Cardiac muscle cell (in vitro differentiated cells and primary cell): ENCODE measurements around the gene WFDC12. TPM values are rescaled to one million over a fixed set of nuclear protein-coding genes. Genes with fewer than 3 reads are reported as not detected.
A peak's percentile ranks its signal among the peaks of the same experiment; 100 is the strongest.
"Not testable (repeated sequence)": the region's sequence is repeated elsewhere in the genome, so short reads cannot be mapped to it uniquely, and the experiment has no call there.

Source experiments
- DNase-seq, 2 donors: peaks; one replicate each; pipeline versions ENCODE4 v3.0.0 to v3.0.0-alpha.2; 2010 to 2017; ENCODE audit warnings: low read depth in 1 of 2, low spot score in 1 of 2
- H3K27ac ChIP-seq: fragments of 200-600 bp; sonication (generic); 2 replicates; pipeline ENCODE4 v1.5.1; 2016
- H3K27me3 ChIP-seq: fragments of 200-600 bp; sonication (generic); 2 replicates; pipeline ENCODE4 v1.6.0; 2016; ENCODE audit warnings: control low read depth
- H3K36me3 ChIP-seq: fragments of 200-600 bp; sonication (generic); 2 replicates; pipeline ENCODE4 v1.5.1; 2016; ENCODE audit warnings: control low read depth
- H3K4me1 ChIP-seq: fragments of 200-600 bp; sonication (generic); 2 replicates; pipeline ENCODE4 v1.8.1; 2017; ENCODE audit warnings: low read depth, mild to moderate bottlenecking, mixed run types
- H3K4me3 ChIP-seq: fragments of 200-600 bp; sonication (generic); 2 replicates; pipeline ENCODE4 v1.5.1; 2016; ENCODE audit warnings: mild to moderate bottlenecking
- H3K9me3 ChIP-seq: fragments of 200-600 bp; sonication (generic); 2 replicates; pipeline ENCODE4 v1.5.1; 2017; ENCODE audit warnings: low read depth, mild to moderate bottlenecking, control low read depth
- polyA plus RNA-seq: library from polyadenylated mRNA; unstranded; fragments of >200 nt; fragmentation: Nextera tagmentation; extraction: Ambion mirVana; gene quantifications from 2 replicates; pipeline ENCODE4 v1.2.1, GENCODE V29; 2016
- total RNA-seq: library from RNA; depleted of rRNA; stranded (reverse); fragments of >200 nt; gene quantifications from 2 replicates; pipeline ENCODE4 v1.2.3, GENCODE V29; 2016
- TF ChIP-seq, protein P1 (sequence below): IDR thresholded peaks from 2 replicates; pipeline ENCODE4 v1.5.1; 2012; ENCODE audit warnings: low read depth, mild to moderate bottlenecking, low read length

The WFDC12 gene
- total and polyA plus RNA-seq, 2 experiments from 2014 or later, result not detected

DNA sequence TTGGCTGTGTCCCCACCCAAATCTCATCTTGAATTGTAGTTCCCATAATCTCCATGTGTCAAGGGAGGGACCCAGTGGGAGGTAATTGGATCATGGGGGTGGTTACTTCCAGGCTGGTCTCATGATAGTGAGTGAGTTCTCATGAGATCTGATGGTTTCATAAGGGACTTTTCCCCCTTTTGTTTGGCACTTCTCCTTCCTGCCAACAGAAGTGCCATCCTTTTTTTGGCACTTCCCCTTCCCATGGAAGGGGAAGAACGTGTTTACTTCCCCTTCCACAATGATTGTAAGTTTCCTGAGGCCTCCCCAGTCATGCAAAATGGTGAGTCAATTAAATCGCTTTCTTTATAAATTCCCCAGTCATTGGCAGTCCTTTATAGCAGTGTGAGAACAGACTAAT is 32.4 kb upstream of the WFDC12 start:
- no peak for DNase-seq
- TF ChIP-seq, protein P1, sequence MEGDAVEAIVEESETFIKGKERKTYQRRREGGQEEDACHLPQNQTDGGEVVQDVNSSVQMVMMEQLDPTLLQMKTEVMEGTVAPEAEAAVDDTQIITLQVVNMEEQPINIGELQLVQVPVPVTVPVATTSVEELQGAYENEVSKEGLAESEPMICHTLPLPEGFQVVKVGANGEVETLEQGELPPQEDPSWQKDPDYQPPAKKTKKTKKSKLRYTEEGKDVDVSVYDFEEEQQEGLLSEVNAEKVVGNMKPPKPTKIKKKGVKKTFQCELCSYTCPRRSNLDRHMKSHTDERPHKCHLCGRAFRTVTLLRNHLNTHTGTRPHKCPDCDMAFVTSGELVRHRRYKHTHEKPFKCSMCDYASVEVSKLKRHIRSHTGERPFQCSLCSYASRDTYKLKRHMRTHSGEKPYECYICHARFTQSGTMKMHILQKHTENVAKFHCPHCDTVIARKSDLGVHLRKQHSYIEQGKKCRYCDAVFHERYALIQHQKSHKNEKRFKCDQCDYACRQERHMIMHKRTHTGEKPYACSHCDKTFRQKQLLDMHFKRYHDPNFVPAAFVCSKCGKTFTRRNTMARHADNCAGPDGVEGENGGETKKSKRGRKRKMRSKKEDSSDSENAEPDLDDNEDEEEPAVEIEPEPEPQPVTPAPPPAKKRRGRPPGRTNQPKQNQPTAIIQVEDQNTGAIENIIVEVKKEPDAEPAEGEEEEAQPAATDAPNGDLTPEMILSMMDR, result no peak

GRCh38 chr20:45154794-45155193 is 30.5 kb upstream of the WFDC12 start:
- not testable (repeated sequence) for H3K36me3 ChIP-seq, H3K27me3 ChIP-seq, H3K4me3 ChIP-seq

More for the DNA sequence above, 32.4 kb upstream of the WFDC12 start:
- Histone ChIP-seq H3K4me1 (no peaks in the 10 kb centered on the region), H3K36me3 (no peaks in the 10 kb centered on the region), H3K27me3 (no peaks in the 10 kb centered on the region), H3K9me3 (no peaks in the 10 kb centered on the region), H3K4me3 (no peak overlapping the region), H3K27ac (no peak overlapping the region)

GRCh38 chr20:45154183-45154582 is 29.9 kb upstream of the WFDC12 start:
- Histone ChIP-seq H3K4me1 (no peaks in the 10 kb centered on the region), H3K27ac (no peak overlapping the region), H3K4me3 (no peak overlapping the region), H3K36me3 (no peaks in the 10 kb centered on the region), H3K27me3 (peaks cover 5% of the 10 kb centered on the region), H3K9me3 (no peaks in the 10 kb centered on the region)
- DNase-seq, result peak in 1 of 2 donors; percentile 40
- TF ChIP-seq, protein P1, result peak; percentile 18

More at GRCh38 chr20:45154794-45155193, 30.5 kb upstream of the WFDC12 start:
- H3K9me3 ChIP-seq, H3K4me1 ChIP-seq, DNase-seq, H3K27ac ChIP-seq: not testable (repeated sequence)

GRCh38 chr20:45153752-45154151 is 29.5 kb upstream of the WFDC12 start:
- Histone ChIP-seq H3K9me3 (no peaks in the 10 kb centered on the region), H3K27ac (no peak overlapping the region), H3K4me1 (no peaks in the 10 kb centered on the region), H3K36me3 (no peaks in the 10 kb centered on the region), H3K4me3 (no peak overlapping the region), H3K27me3 (peaks cover 7% of the 10 kb centered on the region)
- DNase-seq, result no peak
- TF ChIP-seq, protein P1, result no peak

GRCh38 chr20:45153147-45153546 is 28.9 kb upstream of the WFDC12 start:
- Histone ChIP-seq H3K36me3 (no peaks in the 10 kb centered on the region), H3K9me3 (no peaks in the 10 kb centered on the region)

DNA sequence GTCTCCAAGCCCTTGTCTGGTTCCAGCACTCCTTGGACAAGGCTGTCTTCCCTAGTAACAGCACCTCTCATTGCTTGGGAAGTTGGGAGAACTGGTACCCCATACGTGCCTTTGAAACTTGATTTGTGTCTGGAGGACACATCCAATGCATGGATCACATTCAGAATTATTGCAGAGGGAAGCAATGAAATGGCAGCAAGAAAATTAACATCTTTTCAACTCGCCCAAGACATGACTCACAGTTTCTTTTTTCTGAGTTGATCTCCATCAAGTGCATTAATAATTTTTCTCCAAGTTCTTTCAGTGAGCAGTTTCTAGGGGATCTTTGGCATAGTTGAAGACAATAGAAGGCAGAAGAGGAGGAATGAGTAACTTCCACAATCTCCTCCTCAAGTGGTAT is 28.1 kb upstream of the WFDC12 start:
- H3K4me1 ChIP-seq, result no peaks in the 10 kb centered on the region
- H3K9me3 ChIP-seq, result no peaks in the 10 kb centered on the region
- peaks cover 12% of the 10 kb centered on the region for H3K27me3 ChIP-seq
- no peak for DNase-seq
- no peaks in the 10 kb centered on the region for H3K36me3 ChIP-seq
- TF ChIP-seq, protein P1, result no peak
- no peak overlapping the region for H3K4me3 ChIP-seq
- H3K27ac ChIP-seq, result no peak overlapping the region

More at GRCh38 chr20:45153147-45153546, 28.9 kb upstream of the WFDC12 start:
- H3K27me3 ChIP-seq, result peaks cover 10% of the 10 kb centered on the region
- H3K4me1 ChIP-seq, result no peaks in the 10 kb centered on the region
- no peak overlapping the region for H3K27ac ChIP-seq
- no peak overlapping the region for H3K4me3 ChIP-seq
- TF ChIP-seq, protein P1, result no peak
- peak in 1 of 2 donors; percentile 16 for DNase-seq
